Pancreas (tissue), 10 donors: ENCODE data around the gene SERPINI1. TPM values are rescaled to one million over a fixed set of nuclear protein-coding genes. Genes with fewer than 3 reads are reported as not detected.

Experiments used
- ATAC-seq, 4 donors: fragments of 200-7000 bp; cut with Tn5 transposase; one replicate each; pipeline versions ENCODE4 v1.8.0 to v1.9.1; 2020; ENCODE audit warnings: mild to moderate bottlenecking in 4 of 4, moderate library complexity in 4 of 4
- DNase-seq, 6 donors: peaks; one replicate each; pipeline ENCODE4 v3.0.0-alpha.2; 2020
- FAIRE-seq: peaks from 2 replicates; lab custom pipeline; 2012; peaks lifted over from hg19 to GRCh38; lab: Jason Lieb, UNC
- H3K27ac ChIP-seq, 4 donors: fragments of 200-600 bp; sonication (generic); 1 replicate in 3 of 4; 2 replicates in 1 of 4; pipeline versions ENCODE4 v1.5.0 to v1.8.0; 2020
- H3K27me3 ChIP-seq, 4 donors: fragments of 200-600 bp; one replicate each; pipeline ENCODE4 v1.8.0; 2021
- H3K36me3 ChIP-seq, 3 donors: fragments of 200-600 bp; sonication (generic) in 1 of 3; one replicate each; pipeline versions ENCODE4 v1.5.0 to v1.8.0; 2020 to 2021
- H3K4me1 ChIP-seq, 3 donors: fragments of 200-600 bp; one replicate each; pipeline ENCODE4 v1.8.0; 2021
- H3K4me3 ChIP-seq, 4 donors: fragments of 200-600 bp; sonication (generic) in 2 of 4; one replicate each; pipeline versions ENCODE4 v1.5.0 to v1.8.0; 2020 to 2021
- H3K9me3 ChIP-seq, 4 donors: fragments of 200-600 bp; one replicate each; pipeline ENCODE4 v1.8.0; 2021
- WGBS, 2 donors: extraction: QIAGEN DNeasy Blood & Tissue Kit; methylation state at CpG; one replicate each; pipeline ENCODE4 v1.1.7; 2013; 5-methylcytosine and 5-hydroxymethylcytosine counted together
- intact Hi-C, 3 donors: fragments of 100-400 bp; cut with DNase I; formaldehyde crosslinking; loops; one replicate each; pipeline versions ENCODE4 v1.11.1 to v1.14.2; 2022
- polyA plus RNA-seq, 2 donors: library from polyadenylated mRNA; stranded (reverse); fragments of 200-250 nt; gene quantifications; one replicate each; pipeline ENCODE4 v1.2.3, GENCODE V29; 2013
- total RNA-seq, 6 donors: library from RNA; stranded (reverse); fragmentation: NEBNext Ultra II Directional in 4 of 6; extraction: Animal tissue kit (Norgen Biotek cat#: 25700) in 4 of 6; gene quantifications; one replicate each; pipeline versions ENCODE4 v1.2.1 to v1.2.4, GENCODE V29; 2021 to 2023
- TF ChIP-seq, protein P1 (sequence below), 4 donors: fragments of 200-600 bp; sonication (generic) in 3 of 4; IDR thresholded peaks; one replicate each; pipeline versions ENCODE4 v1.5.0 to v1.8.0; 2021; ENCODE audit warnings: antibody characterized with exemption in 4 of 4
- donor health status: healthy with polysubstance abuse.
- donor health status: DM: no; HTN: no; CAD: no; lungs with moderate emphysema.
- donor health status: DM: no; HTN: no; CAD: no.
- donor health status: control.
- donor health status: control.
- donor health status: Bipolar disorder and iron deficiency.
- donor health status: DM: yes; HTN: yes; CAD: no.
- donor health status: DM: no; HTN: no; CAD: no.
- donor health status: DM: no; HTN: no; CAD: no.
- donor health status: DM: yes; HTN: yes; CAD: no.

The SERPINI1 gene
- total and polyA plus RNA-seq, 8 donors: 12.1 to 23.7 (median 20.8) TPM

- Histone ChIP-seq H3K36me3 (no peaks in the 10 kb centered on the region), H3K4me1 (no peaks in the 10 kb centered on the region), H3K9me3 (no peaks in the 10 kb centered on the region), H3K4me3 (no peak overlapping the region), H3K27me3 (no peaks in the 10 kb centered on the region), H3K27ac (no peak overlapping the region)
- ATAC-seq: no peak
- FAIRE-seq: no peak
- no peak for DNase-seq
- intact Hi-C loops: no loop called here
- TF ChIP-seq, protein P1, sequence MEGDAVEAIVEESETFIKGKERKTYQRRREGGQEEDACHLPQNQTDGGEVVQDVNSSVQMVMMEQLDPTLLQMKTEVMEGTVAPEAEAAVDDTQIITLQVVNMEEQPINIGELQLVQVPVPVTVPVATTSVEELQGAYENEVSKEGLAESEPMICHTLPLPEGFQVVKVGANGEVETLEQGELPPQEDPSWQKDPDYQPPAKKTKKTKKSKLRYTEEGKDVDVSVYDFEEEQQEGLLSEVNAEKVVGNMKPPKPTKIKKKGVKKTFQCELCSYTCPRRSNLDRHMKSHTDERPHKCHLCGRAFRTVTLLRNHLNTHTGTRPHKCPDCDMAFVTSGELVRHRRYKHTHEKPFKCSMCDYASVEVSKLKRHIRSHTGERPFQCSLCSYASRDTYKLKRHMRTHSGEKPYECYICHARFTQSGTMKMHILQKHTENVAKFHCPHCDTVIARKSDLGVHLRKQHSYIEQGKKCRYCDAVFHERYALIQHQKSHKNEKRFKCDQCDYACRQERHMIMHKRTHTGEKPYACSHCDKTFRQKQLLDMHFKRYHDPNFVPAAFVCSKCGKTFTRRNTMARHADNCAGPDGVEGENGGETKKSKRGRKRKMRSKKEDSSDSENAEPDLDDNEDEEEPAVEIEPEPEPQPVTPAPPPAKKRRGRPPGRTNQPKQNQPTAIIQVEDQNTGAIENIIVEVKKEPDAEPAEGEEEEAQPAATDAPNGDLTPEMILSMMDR (IDR thresholded peaks at IDR 0.05): no peak
- 79 to 87% methylated on average over 5 of the region's 5 CpGs for WGBS, 2 donors
Measured at GRCh38 chr3:167835359-167835758, 99.8 kb downstream of the SERPINI1 start.

- DNase-seq (no peak), FAIRE-seq (no peak), ATAC-seq (no peak)
- no peak overlapping the region for H3K27ac ChIP-seq
- WGBS, 2 donors: 77 to 84% methylated on average over 4 of the region's 4 CpGs
- H3K9me3 ChIP-seq: no peaks in the 10 kb centered on the region
- H3K27me3 ChIP-seq: no peaks in the 10 kb centered on the region
- no peak overlapping the region for H3K4me3 ChIP-seq
- no peaks in the 10 kb centered on the region for H3K36me3 ChIP-seq
- TF ChIP-seq, protein P1 (IDR thresholded peaks at IDR 0.05): no peak
- H3K4me1 ChIP-seq: no peaks in the 10 kb centered on the region
- intact Hi-C loops: no loop called here
Measured at GRCh38 chr3:167835953-167836352, 100.4 kb downstream of the SERPINI1 start.

- 57 to 63% methylated on average over 2 of the region's 2 CpGs for WGBS, 2 donors
- no peaks in the 10 kb centered on the region for H3K9me3 ChIP-seq
- TF ChIP-seq, protein P1 (IDR thresholded peaks at IDR 0.05): no peak
- FAIRE-seq (no peak), ATAC-seq (no peak), DNase-seq (no peak)
- no peaks in the 10 kb centered on the region for H3K36me3 ChIP-seq
- intact Hi-C loops: no loop called here
- no peaks in the 10 kb centered on the region for H3K27me3 ChIP-seq
- H3K27ac ChIP-seq: no peak overlapping the region
- H3K4me1 ChIP-seq: no peaks in the 10 kb centered on the region
- H3K4me3 ChIP-seq: no peak overlapping the region
Measured at GRCh38 chr3:167837466-167837865, 101.9 kb downstream of the SERPINI1 start.

DNA sequence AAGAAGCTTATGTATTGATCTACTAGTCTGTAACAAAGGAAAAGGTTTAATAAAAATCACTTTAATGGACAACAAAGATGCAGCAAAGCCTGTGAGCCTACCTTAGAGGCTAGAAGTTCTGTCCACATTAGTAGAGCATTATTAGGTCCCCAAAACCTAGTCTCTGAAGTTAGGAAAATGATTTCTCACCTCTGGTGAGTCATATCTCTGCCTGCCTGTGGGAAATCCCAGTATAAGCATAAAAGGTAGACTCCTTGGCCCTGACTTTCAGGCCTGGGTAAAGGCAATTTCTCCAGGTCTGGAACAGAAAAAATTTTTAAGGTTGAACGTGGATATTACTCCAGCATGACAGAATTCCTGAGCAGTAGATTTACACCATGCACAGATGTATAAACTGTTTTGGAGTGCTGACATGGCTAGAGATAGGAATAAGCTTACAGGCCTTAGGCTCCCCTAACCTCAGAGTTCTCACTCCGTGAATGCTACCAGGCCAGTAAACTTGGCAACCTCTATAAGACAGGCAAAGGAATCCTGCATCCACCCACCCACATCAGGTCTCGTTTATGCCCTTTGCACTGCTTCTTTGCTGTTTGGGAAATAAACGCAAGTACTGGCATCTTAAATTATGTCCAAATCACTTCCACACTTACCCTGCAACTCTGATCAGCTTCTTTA is 104.1 kb downstream of the SERPINI1 start:
- FAIRE-seq: no peak
- no peak overlapping the region for H3K4me3 ChIP-seq
- H3K9me3 ChIP-seq: no peaks in the 10 kb centered on the region
- no peak for DNase-seq
- TF ChIP-seq, protein P1 (IDR thresholded peaks at IDR 0.05): no peak
- no peak for ATAC-seq
- H3K27ac ChIP-seq: no peak overlapping the region
- 67 to 76% methylated on average over 4 of the region's 4 CpGs for WGBS, 2 donors
- no peaks in the 10 kb centered on the region for H3K36me3 ChIP-seq
- H3K27me3 ChIP-seq: no peaks in the 10 kb centered on the region
- intact Hi-C loops: no loop called here
- H3K4me1 ChIP-seq: no peaks in the 10 kb centered on the region

DNA sequence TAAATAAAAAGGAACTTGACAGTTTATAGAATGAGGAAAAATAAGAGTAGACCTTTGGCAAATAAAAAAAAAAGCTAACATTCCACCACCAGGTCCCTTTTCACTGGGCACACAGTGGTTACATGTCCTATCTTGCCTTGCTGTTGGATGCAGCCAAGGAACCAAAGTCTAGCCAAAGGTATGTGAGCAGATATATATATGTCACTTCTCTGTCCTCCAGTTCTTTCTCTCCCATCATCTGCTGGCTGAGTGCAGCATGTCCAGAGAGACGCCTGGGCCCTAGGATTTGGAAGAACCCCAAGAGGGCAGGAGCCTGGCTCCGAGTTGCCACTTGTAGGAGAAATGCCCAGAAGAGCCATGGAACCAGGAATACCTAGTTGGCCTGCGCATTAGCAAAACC is 104.7 kb downstream of the SERPINI1 start:
- WGBS, 2 donors: 74 to 95% methylated on average over 3 of the region's 3 CpGs
- Histone ChIP-seq H3K36me3 (no peaks in the 10 kb centered on the region), H3K27me3 (no peaks in the 10 kb centered on the region), H3K4me3 (no peak overlapping the region), H3K9me3 (no peaks in the 10 kb centered on the region), H3K4me1 (no peaks in the 10 kb centered on the region), H3K27ac (no peak overlapping the region)
- intact Hi-C loops: no loop called here
- ATAC-seq: no peak
- DNase-seq: no peak
- TF ChIP-seq, protein P1 (IDR thresholded peaks at IDR 0.05): no peak
- FAIRE-seq: no peak
